ENCODE results near the gene P2RY8. TPM values are rescaled to one million over a fixed set of nuclear protein-coding genes. Genes with fewer than 3 reads are reported as not detected.
"Not testable (repeated sequence)": the region's sequence is repeated elsewhere in the genome, so short reads cannot be mapped to it uniquely, and the experiment has no call there.

The P2RY8 gene
- total RNA-seq, 1 experiment from 2014 or later: 0.44 TPM

DNA sequence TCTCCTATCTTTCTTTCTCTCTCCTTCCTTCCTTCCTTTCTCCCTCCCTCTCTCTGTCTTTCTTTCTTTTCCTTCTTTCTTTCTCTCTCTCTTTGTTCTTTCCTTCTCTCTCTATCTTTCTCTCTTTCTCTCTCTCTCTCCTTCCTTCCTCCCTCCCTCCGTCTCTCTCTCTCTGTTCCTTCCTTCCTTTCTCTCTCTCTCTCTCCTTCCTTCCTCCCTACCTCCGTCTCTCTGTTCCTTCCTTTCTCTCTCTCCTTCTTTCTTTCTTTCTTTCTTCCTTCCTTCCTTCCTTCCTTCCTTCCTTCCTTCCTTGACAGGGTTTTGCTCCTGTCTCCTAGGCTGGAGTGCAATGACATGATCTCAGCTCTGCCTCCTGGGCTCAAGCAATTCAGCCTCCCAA, 24.2 kb upstream of the P2RY8 start:
- H3K27ac ChIP-seq (ENCODE audit: low read depth, low read length): no peak overlapping the region
- RAD21 ChIA-PET (ENCODE audit: low non-redundant PET in 1 of 2, low total read pairs in 2 of 2, uncharacterized antibody in 2 of 2, unreplicated experiment in 2 of 2): no interaction called here
- no peaks in the 10 kb centered on the region for H3K27me3 ChIP-seq (ENCODE audit: insufficient read depth, low read length)
- TF ChIP-seq EZH2phosphoT487 (IDR thresholded peaks at IDR 0.05; ENCODE audit: borderline replicate concordance): no peak
- TF ChIP-seq, protein P1, sequence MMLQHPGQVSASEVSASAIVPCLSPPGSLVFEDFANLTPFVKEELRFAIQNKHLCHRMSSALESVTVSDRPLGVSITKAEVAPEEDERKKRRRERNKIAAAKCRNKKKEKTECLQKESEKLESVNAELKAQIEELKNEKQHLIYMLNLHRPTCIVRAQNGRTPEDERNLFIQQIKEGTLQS (IDR thresholded peaks at IDR 0.05): no peak
- TF ChIP-seq FOSL1 (IDR thresholded peaks at IDR 0.05; ENCODE audit: low read depth): no peak
- no peak for TF ChIP-seq CBX3 (IDR thresholded peaks at IDR 0.05; ENCODE audit: low read depth)
- no peak for TF ChIP-seq ZFX (IDR thresholded peaks at IDR 0.05)
- no peak for TF ChIP-seq POLR2A (IDR thresholded peaks at IDR 0.05; ENCODE audit: borderline replicate concordance, extremely low read depth, insufficient read depth, insufficient read length)
- no peak for TF ChIP-seq YY1 (IDR thresholded peaks at IDR 0.05; ENCODE audit: extremely low read depth, insufficient replicate concordance, low read depth, low read length)
- TF ChIP-seq ZNF274 (IDR thresholded peaks at IDR 0.05; ENCODE audit: low read depth, low read length): no peak
- no peaks in the 10 kb centered on the region for H4K20me1 ChIP-seq (ENCODE audit: insufficient read depth)
- ATAC-seq: no peak
- H3K4me2 ChIP-seq (ENCODE audit: low read length): no peak overlapping the region
- H2AFZ ChIP-seq (ENCODE audit: low read depth, low read length, poor library complexity, severe bottlenecking): no peak overlapping the region
- no TSS peak for BruUV-seq (replicated peaks)
- no peak overlapping the region for H3K9ac ChIP-seq (ENCODE audit: low read length)
- no peaks in the 10 kb centered on the region for H3K9me2 ChIP-seq (ENCODE audit: insufficient read depth)
- no peaks in the 10 kb centered on the region for H3K9me3 ChIP-seq (ENCODE audit: control insufficient read depth in 1 of 2, insufficient read depth in 1 of 2, low read depth in 1 of 2, low read length in 2 of 2)
- H3K4me1 ChIP-seq (ENCODE audit: control insufficient read depth in 1 of 2, insufficient read depth in 2 of 2, low read length in 2 of 2): no peaks in the 10 kb centered on the region
- H3K36me3 ChIP-seq (ENCODE audit: control insufficient read depth in 1 of 2, insufficient read depth in 2 of 2, low read length in 2 of 2): no peaks in the 10 kb centered on the region
- H3K4me3 ChIP-seq (replicated peaks in 1 of 2; ENCODE audit: low read depth in 1 of 2, low read length in 2 of 2): no peak overlapping the region
- POLR2A ChIA-PET: no interaction called here
- intact Hi-C loops (cut with micrococcal nuclease): no loop called here
- H3K79me2 ChIP-seq (ENCODE audit: insufficient read depth, low read length): no peaks in the 10 kb centered on the region
- CTCF ChIA-PET: no interaction called here
- no peak for DNase-seq (ENCODE audit: low read depth, low spot score)

- Histone ChIP-seq H3K4me2 (ENCODE audit: low read length) (no peak overlapping the region), H3K9me3 (ENCODE audit: control insufficient read depth in 1 of 2, insufficient read depth in 1 of 2, low read depth in 1 of 2, low read length in 2 of 2) (no peaks in the 10 kb centered on the region), H3K27me3 (ENCODE audit: insufficient read depth, low read length) (no peaks in the 10 kb centered on the region), H3K9me2 (ENCODE audit: insufficient read depth) (no peaks in the 10 kb centered on the region), H3K36me3 (ENCODE audit: control insufficient read depth in 1 of 2, insufficient read depth in 2 of 2, low read length in 2 of 2) (no peaks in the 10 kb centered on the region), H3K9ac (ENCODE audit: low read length) (no peak overlapping the region), H3K79me2 (ENCODE audit: insufficient read depth, low read length) (no peaks in the 10 kb centered on the region), H2AFZ (ENCODE audit: low read depth, low read length, poor library complexity, severe bottlenecking) (no peak overlapping the region), H4K20me1 (ENCODE audit: insufficient read depth) (no peaks in the 10 kb centered on the region), H3K27ac (ENCODE audit: low read depth, low read length) (no peak overlapping the region), H3K4me1 (ENCODE audit: control insufficient read depth in 1 of 2, insufficient read depth in 2 of 2, low read length in 2 of 2) (no peaks in the 10 kb centered on the region), H3K4me3 (replicated peaks in 1 of 2; ENCODE audit: low read depth in 1 of 2, low read length in 2 of 2) (no peak overlapping the region)
- ChIA-PET POLR2A (no interaction called here), RAD21 (ENCODE audit: low non-redundant PET in 1 of 2, low total read pairs in 2 of 2, uncharacterized antibody in 2 of 2, unreplicated experiment in 2 of 2) (no interaction called here), CTCF (no interaction called here)
- ATAC-seq (no peak), DNase-seq (ENCODE audit: low read depth, low spot score) (no peak)
- TF ChIP-seq YY1 (IDR thresholded peaks at IDR 0.05; ENCODE audit: extremely low read depth, insufficient replicate concordance, low read depth, low read length): no peak
- TF ChIP-seq ZFX (IDR thresholded peaks at IDR 0.05): no peak
- intact Hi-C loops (cut with micrococcal nuclease): no loop called here
- BruUV-seq (replicated peaks): no TSS peak
Observed at GRCh38 chrX:1558761-1559468, 21.9 kb upstream of the P2RY8 start.

- H3K9ac ChIP-seq (ENCODE audit: low read length); H3K4me3 ChIP-seq (replicated peaks in 1 of 2; ENCODE audit: low read depth in 1 of 2, low read length in 2 of 2); H3K9me3 ChIP-seq (ENCODE audit: control insufficient read depth in 1 of 2, insufficient read depth in 1 of 2, low read depth in 1 of 2, low read length in 2 of 2); H3K27me3 ChIP-seq (ENCODE audit: insufficient read depth, low read length); intact Hi-C loops (cut with micrococcal nuclease); BruUV-seq (replicated peaks); H3K79me2 ChIP-seq (ENCODE audit: insufficient read depth, low read length); H3K27ac ChIP-seq (ENCODE audit: low read depth, low read length); POLR2A ChIA-PET; CTCF ChIA-PET; DNase-seq (ENCODE audit: low read depth, low spot score); H3K9me2 ChIP-seq (ENCODE audit: insufficient read depth); H3K4me2 ChIP-seq (ENCODE audit: low read length); RAD21 ChIA-PET (ENCODE audit: low non-redundant PET in 1 of 2, low total read pairs in 2 of 2, uncharacterized antibody in 2 of 2, unreplicated experiment in 2 of 2); ATAC-seq; H3K4me1 ChIP-seq (ENCODE audit: control insufficient read depth in 1 of 2, insufficient read depth in 2 of 2, low read length in 2 of 2); H2AFZ ChIP-seq (ENCODE audit: low read depth, low read length, poor library complexity, severe bottlenecking); H3K36me3 ChIP-seq (ENCODE audit: control insufficient read depth in 1 of 2, insufficient read depth in 2 of 2, low read length in 2 of 2); H4K20me1 ChIP-seq (ENCODE audit: insufficient read depth): not testable (repeated sequence)
Observed at GRCh38 chrX:1557442-1557841, 20.5 kb upstream of the P2RY8 start.

Measured in HCT116 (cell line).